NOMO-1 treated with dmso at 0.1 percent for 144 hours (cell line): ENCODE data around the gene UBE2H.
"Not testable (repeated sequence)": the region's sequence is repeated elsewhere in the genome, so short reads cannot be mapped to it uniquely, and the experiment has no call there.

Experiments
- DNase-seq: peaks from one replicate; lab custom pipeline; 2025; ENCODE audit not compliant: unreplicated experiment; lab: John Stamatoyannopoulos, UW

Gene UBE2H

DNA sequence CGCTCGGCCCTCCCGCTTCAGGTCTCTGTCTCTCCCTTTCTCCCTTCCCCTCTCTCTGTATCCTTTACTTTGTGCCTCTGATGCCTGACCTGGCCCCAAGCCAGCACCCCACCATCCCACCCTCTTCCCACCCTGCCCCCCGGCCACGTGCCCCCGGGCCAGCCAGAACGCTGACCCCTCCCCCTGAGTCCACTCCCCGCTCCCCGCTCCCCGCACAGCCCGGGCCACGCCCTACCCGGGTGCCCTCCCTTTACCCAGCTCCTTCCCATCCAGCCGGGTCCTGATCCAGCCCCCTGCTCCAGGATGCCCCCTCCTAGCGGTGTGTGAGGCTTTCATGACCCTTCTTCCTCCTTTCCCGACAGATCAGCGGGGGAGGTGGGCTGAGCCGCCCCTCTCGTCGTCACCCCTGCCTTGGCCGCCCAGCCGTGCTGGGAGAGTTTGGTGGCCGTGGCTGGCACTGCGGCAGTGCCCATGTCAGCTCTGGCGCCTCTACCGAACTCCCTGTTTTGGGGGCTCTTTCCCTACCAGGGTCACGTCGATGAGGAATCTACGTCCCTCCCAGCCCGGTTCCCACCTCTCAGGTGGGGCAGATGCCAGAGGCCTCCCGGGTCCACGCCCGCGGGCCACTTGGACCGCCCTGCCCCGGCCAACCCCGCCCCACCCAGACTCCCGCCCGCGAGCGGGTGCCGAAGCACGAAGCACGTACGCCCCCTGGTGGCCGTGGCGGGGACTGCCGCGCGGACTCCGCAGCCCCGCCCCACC is 127.4 kb downstream of the UBE2H start:
- DNase-seq = peak; percentile 22

DNA sequence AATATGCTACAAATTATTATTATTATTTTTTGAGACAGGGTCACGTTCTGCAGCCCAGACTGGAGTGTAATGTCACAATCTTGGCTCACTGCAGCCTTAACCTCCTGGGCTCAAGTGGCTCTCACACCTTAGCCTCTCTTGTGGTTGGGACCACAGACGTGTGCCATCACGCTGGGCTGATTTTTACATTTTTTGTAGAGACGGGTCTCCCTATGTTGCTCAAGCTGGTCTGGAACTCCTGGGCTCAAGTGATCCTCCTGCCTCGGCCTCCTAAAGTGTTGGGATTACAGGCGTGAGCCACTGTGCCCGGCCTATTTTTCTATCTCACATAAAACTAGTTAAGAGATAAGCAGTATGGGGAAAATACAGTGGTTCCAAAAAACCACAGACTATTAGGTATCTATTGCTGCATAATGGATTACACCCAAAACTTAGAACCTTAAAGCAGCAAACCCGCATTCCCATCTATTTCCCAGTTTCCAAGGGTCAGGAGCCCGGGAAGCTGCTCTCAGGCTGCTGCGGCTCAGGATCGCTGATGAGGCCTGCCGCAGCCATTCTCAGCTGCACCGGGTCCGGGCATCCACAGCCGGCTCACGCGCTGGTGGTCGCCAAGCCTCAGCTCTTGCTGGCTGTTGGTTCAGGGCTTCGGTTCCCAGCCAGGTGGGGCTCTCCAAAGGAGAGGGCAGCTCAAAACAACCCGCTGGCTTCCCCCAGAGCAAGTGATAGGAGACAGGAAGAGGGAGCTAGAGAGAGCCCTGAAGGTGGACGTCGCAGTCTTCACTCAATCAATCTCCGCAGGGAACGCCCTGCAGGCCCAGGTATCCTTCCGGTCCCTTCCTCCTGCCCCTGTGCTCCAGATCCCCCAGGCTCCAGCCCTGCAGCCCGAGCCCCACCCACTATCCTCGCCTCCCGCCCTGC is 128.2 kb downstream of the UBE2H start:
- DNase-seq = no peak

DNA sequence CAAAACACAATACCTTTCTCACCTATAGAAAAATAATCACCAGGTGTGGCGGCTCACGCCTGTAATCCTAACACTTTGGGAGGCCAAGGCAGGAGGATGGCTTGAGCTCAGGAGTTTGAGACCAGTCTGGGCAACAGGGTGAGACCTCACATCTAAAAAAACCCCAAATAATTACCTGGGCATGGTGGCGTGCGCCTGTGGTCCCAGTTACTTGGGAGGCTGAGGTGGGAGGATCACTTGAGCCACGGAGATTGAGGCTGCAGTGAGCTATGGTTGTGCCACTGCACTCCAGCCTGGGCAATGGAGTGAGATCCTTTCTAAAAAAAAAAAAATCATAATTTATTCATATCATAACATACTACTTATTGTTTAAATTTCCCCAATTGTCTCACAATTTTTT is 129.6 kb downstream of the UBE2H start:
- DNase-seq = not testable (repeated sequence)

- no peak for DNase-seq
These were observed 131.3 kb downstream of the UBE2H start for GRCh38 chr7:129821476-129821875.

- DNase-seq = no peak
These were observed 136.0 kb downstream of the UBE2H start for GRCh38 chr7:129816742-129817141.

DNA sequence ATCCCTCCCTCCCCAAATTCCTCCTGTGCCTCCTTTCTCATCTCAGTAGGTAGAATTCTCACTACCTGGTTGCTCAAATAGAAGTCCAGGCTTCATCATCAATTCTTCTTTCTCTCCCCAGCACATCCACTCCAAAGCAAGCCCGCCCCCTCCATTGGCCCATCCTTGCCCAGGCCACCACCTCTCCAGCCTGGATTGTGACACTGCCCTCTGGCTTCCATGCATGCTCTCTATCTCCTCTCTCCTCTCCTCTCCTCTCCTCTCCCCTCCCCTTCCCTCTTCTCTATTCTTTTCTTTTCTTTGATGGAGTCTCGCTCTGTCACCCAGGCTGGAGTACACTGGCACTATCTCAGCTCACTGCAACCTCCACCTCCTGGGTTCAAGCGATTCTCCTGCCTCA is 144.9 kb downstream of the UBE2H start:
- DNase-seq = no peak

- no peak for DNase-seq
These were observed 147.7 kb downstream of the UBE2H start for GRCh38 chr7:129804890-129805719.

DNA sequence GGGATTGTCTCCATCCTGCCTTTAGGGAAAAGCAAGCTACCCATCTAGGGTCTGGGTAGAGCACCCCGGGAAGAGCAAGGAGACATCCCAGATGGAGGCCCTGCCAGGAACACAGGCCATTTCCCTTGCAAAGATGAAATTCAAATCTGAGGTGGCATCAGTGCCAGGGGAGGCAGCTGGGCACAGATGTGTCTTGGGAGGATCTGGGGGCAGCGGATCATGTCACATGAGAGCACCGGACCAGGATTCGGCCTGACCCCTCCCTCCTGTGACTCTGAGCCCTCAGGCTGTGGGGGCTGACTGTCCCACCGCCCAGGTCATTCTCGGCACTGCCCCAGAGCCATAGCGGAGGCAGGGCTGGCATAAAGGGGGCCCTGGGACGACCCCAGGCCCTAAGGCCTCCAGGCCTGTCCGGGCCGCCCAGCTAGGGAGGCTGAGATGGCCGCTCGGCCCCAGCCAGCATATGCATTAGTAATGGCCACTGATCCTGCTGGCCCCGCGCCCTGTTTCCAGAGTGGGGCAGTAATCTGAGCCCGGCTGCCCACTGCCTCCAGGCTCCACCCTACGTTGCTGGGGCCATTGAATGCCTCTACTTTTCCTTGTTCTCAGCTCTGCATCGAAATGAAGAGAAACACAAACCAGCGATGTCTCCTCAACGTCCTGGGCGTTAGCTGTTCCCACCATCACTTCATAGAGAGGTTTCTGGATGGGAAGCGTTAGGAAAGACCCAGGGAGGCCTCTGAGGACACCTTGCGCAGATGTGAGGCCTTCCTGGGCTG is 148.5 kb downstream of the UBE2H start:
- no peak for DNase-seq

- no peak for DNase-seq
These were observed 149.1 kb downstream of the UBE2H start for GRCh38 chr7:129803546-129804081.

DNA sequence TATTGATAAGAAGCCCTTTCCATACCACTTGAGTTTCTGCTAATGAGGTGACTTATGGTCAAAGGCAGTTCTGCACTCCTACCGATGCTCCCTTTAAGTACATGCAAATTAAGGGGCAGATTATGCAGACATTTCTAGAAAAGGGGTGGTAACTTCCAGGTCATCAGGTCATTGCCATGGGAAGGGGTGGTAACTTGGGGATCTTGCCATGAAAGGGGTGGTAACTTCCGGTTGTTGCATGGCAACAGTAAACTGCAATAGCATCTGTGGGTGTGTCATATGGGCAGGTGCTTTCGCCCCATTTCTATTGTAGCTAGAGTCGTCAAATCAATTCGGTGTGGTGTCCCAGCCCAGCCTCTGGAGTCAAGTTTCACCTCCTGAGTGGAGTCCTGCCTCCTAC is 150.9 kb downstream of the UBE2H start:
- DNase-seq = no peak

DNA sequence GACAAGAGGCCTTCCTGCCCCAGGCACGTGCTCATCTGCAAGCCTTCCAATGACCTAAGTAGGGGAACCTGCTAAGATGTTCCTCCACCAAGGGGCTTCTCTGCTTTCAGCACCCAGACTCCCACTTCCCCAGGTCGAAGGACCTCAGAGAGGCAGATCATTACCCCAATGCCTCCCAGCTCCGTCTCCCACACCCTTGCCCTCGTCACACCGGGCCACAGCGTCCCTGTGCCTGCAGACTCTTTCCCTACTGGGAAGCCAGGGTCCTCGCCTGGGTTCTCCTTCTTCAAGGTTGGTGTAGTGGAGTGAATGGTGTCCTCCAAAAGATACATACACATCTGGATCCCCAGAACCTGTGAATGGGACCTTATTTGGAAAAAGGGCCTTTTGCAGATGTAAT is 151.9 kb downstream of the UBE2H start:
- no peak for DNase-seq

- no peak for DNase-seq
These were observed 153.3 kb downstream of the UBE2H start for GRCh38 chr7:129799350-129799955.

DNA sequence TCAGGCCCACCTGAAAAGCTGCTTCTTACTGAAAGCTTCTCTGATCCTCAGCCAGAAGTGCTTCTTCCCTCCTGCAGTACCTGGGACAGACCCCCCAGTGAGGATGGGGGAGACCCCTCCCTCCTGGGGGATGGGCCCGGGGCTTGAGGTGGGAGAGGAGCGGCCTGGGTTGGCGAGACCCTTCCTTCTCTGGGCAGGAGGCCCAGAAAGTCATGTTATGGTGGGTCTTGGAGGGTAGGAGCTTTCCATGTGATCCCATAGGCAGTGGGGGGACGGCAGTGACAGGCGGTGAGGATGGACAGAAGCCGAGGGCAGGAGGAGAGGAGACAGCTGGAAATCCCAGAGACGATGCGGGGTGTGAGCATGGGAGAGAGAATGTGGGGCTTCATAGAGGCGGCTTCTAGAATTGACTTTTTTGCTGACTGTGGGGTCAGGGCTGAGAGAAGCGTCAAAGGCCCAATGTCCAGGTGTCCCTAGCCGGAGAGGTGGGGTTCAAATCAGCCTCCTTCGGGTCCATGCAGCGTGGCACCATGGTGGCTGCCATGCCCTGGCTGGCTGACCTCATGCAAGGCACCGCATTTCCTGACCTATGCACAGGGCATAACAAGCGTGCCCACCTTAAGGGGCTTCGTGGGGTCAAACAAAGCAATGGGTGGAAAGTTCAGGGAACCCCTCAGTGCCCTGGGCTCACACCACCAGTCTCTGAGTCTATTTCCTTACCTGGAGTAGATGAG is 154.0 kb downstream of the UBE2H start:
- no peak for DNase-seq

DNA sequence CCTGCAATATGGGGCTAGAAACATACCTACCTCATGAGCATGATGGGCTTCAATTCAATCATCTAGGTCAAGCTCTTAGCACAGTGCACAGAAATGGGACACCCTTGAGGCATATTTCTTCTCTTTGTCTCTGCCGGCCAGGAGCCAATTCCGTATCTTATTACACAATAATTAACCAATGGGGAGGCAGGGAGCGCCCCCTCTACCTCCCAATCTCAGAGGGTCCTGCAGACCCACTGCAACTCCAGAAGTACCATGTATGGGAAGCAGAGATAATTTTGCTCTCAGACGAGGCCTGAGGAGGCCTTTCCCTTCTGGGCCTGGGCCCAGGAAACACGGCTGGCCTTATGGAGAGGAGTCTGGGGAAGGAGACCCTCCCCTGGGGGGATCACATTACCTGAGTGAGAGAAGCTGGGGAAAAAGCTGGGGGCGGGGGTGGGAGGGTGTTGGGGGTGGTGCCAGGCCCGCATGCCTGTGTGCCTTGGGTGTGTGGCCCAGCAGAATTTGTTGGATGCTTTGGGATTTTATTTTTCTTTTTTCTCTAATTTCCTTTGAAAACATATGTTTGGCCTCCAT is 155.5 kb downstream of the UBE2H start:
- no peak for DNase-seq

DNA sequence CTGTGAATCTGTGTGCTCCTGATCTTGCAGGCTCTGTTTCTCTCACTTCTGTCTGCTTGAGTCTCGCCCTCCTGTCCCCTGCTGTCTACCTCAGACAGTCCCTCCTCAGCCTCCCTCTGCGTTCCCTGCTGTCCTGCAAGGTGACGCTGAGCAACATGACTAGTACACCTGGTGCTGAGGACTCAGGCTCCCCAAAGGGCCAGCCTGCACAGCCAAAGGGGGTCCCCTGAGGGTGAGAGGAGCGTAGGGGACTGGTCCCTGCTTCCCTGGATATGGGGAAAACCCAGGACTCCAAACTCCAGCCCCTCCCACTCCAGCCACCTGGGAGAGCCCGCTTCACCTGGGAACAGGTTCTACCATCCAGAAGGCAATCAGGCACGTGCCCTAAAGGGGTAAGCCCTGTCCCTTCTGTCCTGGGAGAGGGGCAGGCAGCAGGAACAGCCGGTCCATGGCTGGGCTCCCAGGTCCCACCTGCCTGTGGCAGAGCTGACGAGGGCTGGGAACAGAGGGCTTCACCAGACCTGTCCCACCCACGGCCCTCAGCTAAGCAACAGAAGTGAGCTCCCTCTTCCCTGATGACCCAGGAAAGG is 156.5 kb downstream of the UBE2H start:
- DNase-seq = no peak

GRCh38 chr7:129794461-129794860 is 158.3 kb downstream of the UBE2H start:
- DNase-seq = not testable (repeated sequence)

GRCh38 chr7:129793506-129794310 is 159.1 kb downstream of the UBE2H start:
- DNase-seq = no peak

DNA sequence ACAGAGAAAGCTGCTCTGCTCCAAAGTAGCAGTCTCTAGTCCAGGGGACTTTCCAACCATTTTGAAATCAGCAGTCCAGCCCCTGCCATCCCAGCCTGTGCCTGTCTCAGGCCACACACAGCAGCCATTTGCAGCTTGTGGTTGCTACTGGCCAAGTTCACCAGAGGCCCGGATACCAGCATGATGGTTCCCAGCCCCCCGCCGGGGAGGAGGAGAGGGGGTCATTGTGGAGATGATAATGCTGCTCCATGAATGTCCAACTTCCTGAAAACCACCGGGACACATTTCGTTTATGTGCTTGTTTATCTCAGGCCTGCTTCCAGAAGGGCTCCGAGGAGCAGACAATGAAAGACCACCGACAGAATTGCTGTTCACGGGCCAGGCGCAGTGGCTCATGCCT is 160.0 kb downstream of the UBE2H start:
- DNase-seq = no peak
